OCI-LY1 (cell line): Measurements from ENCODE around the gene PRR33.

Experiments used
- H2AFZ ChIP-seq: fragments of 200-600 bp; sonication (generic), shearing (Covaris generic); 2 replicates; pipeline ENCODE4 v1.6.0; 2014; ENCODE audit warnings: antibody characterized with exemption, mild to moderate bottlenecking, low read length
- H3F3A ChIP-seq: fragments of 200-600 bp; sonication (generic), shearing (Covaris generic); 2 replicates; pipeline ENCODE4 v1.6.0; 2014; ENCODE audit warnings: mild to moderate bottlenecking, antibody characterized with exemption, low read length, moderate library complexity; ENCODE audit not compliant: insufficient read depth
- H3K27ac ChIP-seq: fragments of 200-600 bp; sonication (generic); 2 replicates; pipeline ENCODE4 v1.5.1; 2014; ENCODE audit warnings: low read length, mixed run types, mild to moderate bottlenecking, low read depth; ENCODE audit not compliant: poor library complexity, severe bottlenecking
- H3K27me3 ChIP-seq: fragments of 200-600 bp; sonication (generic); 2 replicates; pipeline ENCODE4 v1.6.0; 2014; ENCODE audit warnings: antibody characterized with exemption, mild to moderate bottlenecking, low read length, moderate library complexity; ENCODE audit not compliant: insufficient read depth
- H3K36me3 ChIP-seq: fragments of 200-600 bp; sonication (generic); 2 replicates; pipeline ENCODE4 v1.6.1; 2014; ENCODE audit warnings: mild to moderate bottlenecking, antibody characterized with exemption, low read length, moderate library complexity, mixed read lengths; ENCODE audit not compliant: insufficient read depth
- H3K4me1 ChIP-seq: fragments of 200-600 bp; sonication (generic); 2 replicates; pipeline ENCODE4 v1.5.1; 2014; ENCODE audit warnings: mild to moderate bottlenecking, low read length, moderate library complexity; ENCODE audit not compliant: insufficient read depth, severe bottlenecking
- H3K4me2 ChIP-seq: fragments of 200-600 bp; sonication (generic), shearing (Covaris generic); 2 replicates; pipeline ENCODE4 v1.6.1; 2014; ENCODE audit warnings: low read length
- H3K4me3 ChIP-seq: fragments of 200-600 bp; sonication (generic); 2 replicates; pipeline ENCODE4 v1.5.1; 2014; ENCODE audit warnings: low read length, low read depth, mild to moderate bottlenecking, mixed read lengths; ENCODE audit not compliant: poor library complexity, severe bottlenecking
- H3K79me2 ChIP-seq: fragments of 200-600 bp; shearing (Covaris generic); 2 replicates; pipeline ENCODE4 v1.6.1; 2016; ENCODE audit warnings: mixed run types, low read length, mixed read lengths; ENCODE audit not compliant: insufficient read depth
- H3K9ac ChIP-seq: fragments of 200-600 bp; sonication (generic), shearing (Covaris generic); 2 replicates; pipeline ENCODE4 v1.6.1; 2014; ENCODE audit warnings: mild to moderate bottlenecking, low read length, mixed read lengths
- H3K9me2 ChIP-seq: fragments of 200-600 bp; sonication (generic), shearing (Covaris generic); 2 replicates; pipeline ENCODE4 v1.6.1; 2014; ENCODE audit warnings: low read depth, mild to moderate bottlenecking, low read length, mixed read lengths
- H3K9me3 ChIP-seq: fragments of 200-600 bp; shearing (Covaris generic); 2 replicates; pipeline ENCODE4 v1.6.1; 2014; ENCODE audit warnings: low read length, mixed read lengths
- H4K20me1 ChIP-seq: fragments of 200-600 bp; sonication (generic), shearing (Covaris generic); 2 replicates; pipeline ENCODE4 v1.6.0; 2016; ENCODE audit warnings: mild to moderate bottlenecking, low read length; ENCODE audit not compliant: insufficient read depth
- EZH2 ChIP-seq: fragments of 200-600 bp; sonication (generic), shearing (Covaris generic); IDR thresholded peaks from 2 replicates; pipeline ENCODE4 v1.8.0; 2017; ENCODE audit warnings: borderline replicate concordance, mixed run types, mild to moderate bottlenecking, antibody characterized with exemption, low read length, moderate library complexity, mixed read lengths
- TF ChIP-seq, protein P1 (sequence below): fragments of 200-600 bp; sonication (generic), shearing (Covaris generic); IDR thresholded peaks from 2 replicates; pipeline ENCODE4 v1.5.1; 2017; ENCODE audit warnings: mild to moderate bottlenecking, antibody characterized with exemption, low read length, moderate library complexity, mixed read lengths

The PRR33 gene

DNA sequence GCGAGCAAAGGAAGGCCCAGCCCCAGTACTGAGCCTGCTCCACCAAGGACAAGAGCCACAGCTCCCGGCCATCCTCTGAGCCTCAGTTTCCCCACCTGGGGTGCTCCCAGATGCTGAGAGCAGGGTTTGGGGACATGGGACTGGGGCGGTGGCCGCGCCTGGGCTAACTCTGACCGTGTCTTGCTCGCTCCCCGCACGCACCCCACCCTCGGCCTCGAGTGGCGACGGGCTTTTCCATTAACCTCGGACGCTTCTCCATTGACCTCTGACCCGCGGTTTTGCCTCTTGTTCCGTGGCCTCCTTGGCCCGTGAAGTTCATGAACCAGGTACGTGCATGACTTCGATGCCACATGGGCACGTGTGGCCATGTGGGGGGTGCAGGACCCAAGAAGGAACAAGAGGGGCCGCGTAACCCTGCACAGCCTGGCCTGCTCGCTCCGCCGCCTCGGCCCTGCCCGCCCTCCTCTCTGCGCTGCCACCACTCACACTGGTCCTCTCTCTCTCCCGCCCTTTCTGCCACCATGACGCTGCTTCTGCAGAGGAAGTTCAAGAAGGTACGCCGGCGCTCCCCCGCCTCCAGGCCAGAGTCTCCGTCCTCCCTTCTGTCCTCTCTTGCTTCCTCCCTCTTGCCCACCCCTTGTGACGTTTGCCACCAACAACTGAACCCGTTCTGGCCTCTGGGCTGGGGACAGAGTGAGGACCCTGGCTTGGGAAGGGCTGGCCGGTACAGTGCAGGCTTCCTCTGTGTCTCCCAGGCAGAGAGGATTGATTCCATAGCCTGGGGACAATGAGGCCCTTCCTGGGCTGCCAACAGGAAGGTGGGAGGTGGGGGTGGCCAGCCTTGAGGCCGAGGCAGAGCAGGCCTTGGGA, 34.7 kb upstream of the PRR33 start:
- H3K9me2 ChIP-seq, result no peaks in the 10 kb centered on the region
- no peaks in the 10 kb centered on the region for H3K36me3 ChIP-seq
- no peaks in the 10 kb centered on the region for H3F3A ChIP-seq
- H3K79me2 ChIP-seq, result no peaks in the 10 kb centered on the region
- H3K27ac ChIP-seq, result no peak overlapping the region
- H3K4me3 ChIP-seq, result no peak overlapping the region
- no peak overlapping the region for H2AFZ ChIP-seq
- no peak overlapping the region for H3K9ac ChIP-seq
- peaks cover 9% of the 10 kb centered on the region; the same call in 1 of the 2 replicates for H3K27me3 ChIP-seq
- H3K4me2 ChIP-seq, result no peak overlapping the region
- TF ChIP-seq EZH2, result no peak
- TF ChIP-seq, protein P1, sequence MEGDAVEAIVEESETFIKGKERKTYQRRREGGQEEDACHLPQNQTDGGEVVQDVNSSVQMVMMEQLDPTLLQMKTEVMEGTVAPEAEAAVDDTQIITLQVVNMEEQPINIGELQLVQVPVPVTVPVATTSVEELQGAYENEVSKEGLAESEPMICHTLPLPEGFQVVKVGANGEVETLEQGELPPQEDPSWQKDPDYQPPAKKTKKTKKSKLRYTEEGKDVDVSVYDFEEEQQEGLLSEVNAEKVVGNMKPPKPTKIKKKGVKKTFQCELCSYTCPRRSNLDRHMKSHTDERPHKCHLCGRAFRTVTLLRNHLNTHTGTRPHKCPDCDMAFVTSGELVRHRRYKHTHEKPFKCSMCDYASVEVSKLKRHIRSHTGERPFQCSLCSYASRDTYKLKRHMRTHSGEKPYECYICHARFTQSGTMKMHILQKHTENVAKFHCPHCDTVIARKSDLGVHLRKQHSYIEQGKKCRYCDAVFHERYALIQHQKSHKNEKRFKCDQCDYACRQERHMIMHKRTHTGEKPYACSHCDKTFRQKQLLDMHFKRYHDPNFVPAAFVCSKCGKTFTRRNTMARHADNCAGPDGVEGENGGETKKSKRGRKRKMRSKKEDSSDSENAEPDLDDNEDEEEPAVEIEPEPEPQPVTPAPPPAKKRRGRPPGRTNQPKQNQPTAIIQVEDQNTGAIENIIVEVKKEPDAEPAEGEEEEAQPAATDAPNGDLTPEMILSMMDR, result no peak
- no peaks in the 10 kb centered on the region for H3K4me1 ChIP-seq
- no peaks in the 10 kb centered on the region for H3K9me3 ChIP-seq
- H4K20me1 ChIP-seq, result no peaks in the 10 kb centered on the region

GRCh38 chr11:1925373-1926155, 33.9 kb upstream of the PRR33 start:
- H3K9me2 ChIP-seq, result no peaks in the 10 kb centered on the region
- no peak overlapping the region for H3K9ac ChIP-seq
- no peaks in the 10 kb centered on the region for H3K36me3 ChIP-seq
- H4K20me1 ChIP-seq, result no peaks in the 10 kb centered on the region
- no peaks in the 10 kb centered on the region for H3K79me2 ChIP-seq
- H3K9me3 ChIP-seq, result no peaks in the 10 kb centered on the region
- H3F3A ChIP-seq, result no peaks in the 10 kb centered on the region
- H3K4me2 ChIP-seq, result no peak overlapping the region
- peaks cover 9% of the 10 kb centered on the region; the same call in 1 of the 2 replicates for H3K27me3 ChIP-seq
- H3K27ac ChIP-seq, result no peak overlapping the region
- TF ChIP-seq EZH2, result no peak
- TF ChIP-seq, protein P1, result no peak
- no peak overlapping the region for H3K4me3 ChIP-seq
- no peaks in the 10 kb centered on the region for H3K4me1 ChIP-seq
- no peak overlapping the region for H2AFZ ChIP-seq

- no peaks in the 10 kb centered on the region for H4K20me1 ChIP-seq
- no peaks in the 10 kb centered on the region for H3K4me1 ChIP-seq
- no peak overlapping the region for H3K4me3 ChIP-seq
- H3K79me2 ChIP-seq, result no peaks in the 10 kb centered on the region
- no peaks in the 10 kb centered on the region for H3K36me3 ChIP-seq
- H3K9ac ChIP-seq, result no peak overlapping the region
- H3K9me2 ChIP-seq, result no peaks in the 10 kb centered on the region
- no peaks in the 10 kb centered on the region for H3F3A ChIP-seq
- H3K4me2 ChIP-seq, result no peak overlapping the region
- TF ChIP-seq, protein P1, result no peak
- TF ChIP-seq EZH2, result no peak
- peaks cover 9% of the 10 kb centered on the region; the same call in 1 of the 2 replicates for H3K27me3 ChIP-seq
- no peak overlapping the region for H3K27ac ChIP-seq
- no peaks in the 10 kb centered on the region for H3K9me3 ChIP-seq
- no peak overlapping the region for H2AFZ ChIP-seq
These were observed 33.1 kb upstream of the PRR33 start for GRCh38 chr11:1924646-1925372.
